HEK293 (cell line): ENCODE results near the gene ASIC1.

ENCODE experiments used
- CTCF ChIA-PET: fragments of 350-600 bp; formaldehyde crosslinking; extraction: SDS; loops from one replicate; lab custom pipeline; 2021; ENCODE audit warnings: antibody characterized with exemption; lab: Yijun Ruan, JAX
- POLR2A ChIA-PET: fragments of 300-600 bp; formaldehyde crosslinking; extraction: SDS; loops from one replicate; lab custom pipeline; 2020; ENCODE audit warnings: antibody characterized with exemption, inconsistent platforms; lab: Yijun Ruan, JAX
- H3K27ac ChIP-seq: fragments of 200-500 bp; sonication (Bioruptor generic); 2 replicates; pipeline ENCODE4 v1.5.1; 2014; ENCODE audit warnings: low read depth, low read length, control low read depth, inconsistent platforms; ENCODE audit errors: extremely low read depth
- H3K36me3 ChIP-seq, 2 experiments: fragments of 200-500 bp in 1 of 2; sonication (Bioruptor generic) in 1 of 2; 1 replicate in 1 of 2; 2 replicates in 1 of 2; pipeline ENCODE4 v1.5.1; 2014 to 2017; ENCODE audit warnings: inconsistent platforms in 2 of 2, low read length in 2 of 2; ENCODE audit not compliant: control insufficient read depth in 2 of 2, insufficient read depth in 1 of 2
- H3K4me1 ChIP-seq: fragments of 200-500 bp; sonication (Bioruptor generic); 2 replicates; pipeline ENCODE4 v1.5.1; 2014; ENCODE audit warnings: mild to moderate bottlenecking, low read length, inconsistent platforms; ENCODE audit not compliant: control insufficient read depth, insufficient read depth
- H3K4me3 ChIP-seq: 2 replicates; pipeline ENCODE4 v1.5.1; 2011; ENCODE audit warnings: low read depth, mild to moderate bottlenecking, control low read depth, low read length, moderate library complexity
- H3K9me3 ChIP-seq: fragments of 200-500 bp; sonication (Bioruptor generic); 2 replicates; pipeline ENCODE4 v1.5.1; 2014; ENCODE audit warnings: low read depth, low read length, inconsistent platforms; ENCODE audit not compliant: control insufficient read depth, insufficient read depth
- GLIS1 ChIP-seq: fragments of 450-650 bp; formaldehyde crosslinking; IDR thresholded peaks from 2 replicates; pipeline ENCODE4 v1.5.1; 2016; ENCODE audit warnings: missing biosample characterization, missing genetic modification characterization
- MYNN ChIP-seq: fragments of 450-650 bp; formaldehyde crosslinking; IDR thresholded peaks from 2 replicates; pipeline ENCODE4 v1.5.1; 2016; ENCODE audit warnings: missing biosample characterization, missing genetic modification characterization, borderline replicate concordance
- SP7 ChIP-seq: fragments of 450-650 bp; formaldehyde crosslinking; IDR thresholded peaks from 2 replicates; pipeline ENCODE4 v1.5.1; 2016; ENCODE audit warnings: missing biosample characterization, missing genetic modification characterization
- ZBTB8A ChIP-seq: fragments of 450-650 bp; formaldehyde crosslinking; IDR thresholded peaks from 2 replicates; pipeline ENCODE4 v1.5.1; 2016; ENCODE audit warnings: missing biosample characterization, missing genetic modification characterization
- ZFP69B ChIP-seq: fragments of 450-650 bp; formaldehyde crosslinking; IDR thresholded peaks from 2 replicates; pipeline ENCODE4 v1.5.1; 2016; ENCODE audit warnings: missing biosample characterization, missing genetic modification characterization
- ZNF23 ChIP-seq: fragments of 450-650 bp; formaldehyde crosslinking; IDR thresholded peaks from 2 replicates; pipeline ENCODE4 v1.5.1; 2016; ENCODE audit warnings: missing biosample characterization, missing genetic modification characterization, borderline replicate concordance
- ZNF292 ChIP-seq: fragments of 450-650 bp; formaldehyde crosslinking; IDR thresholded peaks from 2 replicates; pipeline ENCODE4 v1.5.1; 2016; ENCODE audit warnings: low read depth, missing biosample characterization, missing genetic modification characterization, borderline replicate concordance
- ZNF366 ChIP-seq: fragments of 450-650 bp; formaldehyde crosslinking; conservative IDR thresholded peaks from 2 replicates; pipeline ENCODE4 v1.5.1; 2016; ENCODE audit warnings: missing biosample characterization, missing genetic modification characterization
- ZNF529 ChIP-seq: fragments of 450-650 bp; formaldehyde crosslinking; IDR thresholded peaks from 2 replicates; pipeline ENCODE4 v1.5.1; 2017; ENCODE audit warnings: missing genetic modification characterization, missing biosample characterization; ENCODE audit not compliant: insufficient replicate concordance
- ZNF585B ChIP-seq: fragments of 450-650 bp; formaldehyde crosslinking; IDR thresholded peaks from 2 replicates; pipeline ENCODE4 v1.5.1; 2016; ENCODE audit warnings: missing biosample characterization, missing genetic modification characterization
- ZNF623 ChIP-seq: fragments of 450-650 bp; formaldehyde crosslinking; IDR thresholded peaks from 2 replicates; pipeline ENCODE4 v1.5.1; 2016; ENCODE audit warnings: missing biosample characterization, missing genetic modification characterization
- ZNF701 ChIP-seq: fragments of 450-650 bp; formaldehyde crosslinking; IDR thresholded peaks from 2 replicates; pipeline ENCODE4 v1.5.1; 2016; ENCODE audit warnings: missing biosample characterization, missing genetic modification characterization
- ZNF707 ChIP-seq: fragments of 450-650 bp; formaldehyde crosslinking; IDR thresholded peaks from 2 replicates; pipeline ENCODE4 v1.5.1; 2016; ENCODE audit warnings: missing biosample characterization, missing genetic modification characterization
- ZNF776 ChIP-seq: fragments of 450-650 bp; formaldehyde crosslinking; IDR thresholded peaks from 2 replicates; pipeline ENCODE4 v1.5.0; 2017; ENCODE audit warnings: missing biosample characterization, missing genetic modification characterization, borderline replicate concordance
- TF ChIP-seq, protein P1 (sequence below): fragments of 450-650 bp; formaldehyde crosslinking; IDR thresholded peaks from 2 replicates; pipeline ENCODE4 v1.5.1; 2017; ENCODE audit warnings: missing biosample characterization, missing genetic modification characterization
- TF ChIP-seq, protein P2 (sequence below): fragments of 450-650 bp; formaldehyde crosslinking; IDR thresholded peaks from 2 replicates; pipeline ENCODE4 v1.5.0; 2017; ENCODE audit warnings: missing biosample characterization, missing genetic modification characterization, borderline replicate concordance
- TF ChIP-seq, protein P3 (sequence below): fragments of 450-650 bp; formaldehyde crosslinking; IDR thresholded peaks from 2 replicates; pipeline ENCODE4 v1.5.1; 2016; ENCODE audit warnings: missing biosample characterization, missing genetic modification characterization, borderline replicate concordance
- TF ChIP-seq, protein P4 (sequence below): fragments of 450-650 bp; formaldehyde crosslinking; IDR thresholded peaks from 2 replicates; pipeline ENCODE4 v1.5.1; 2016; ENCODE audit warnings: missing biosample characterization, missing genetic modification characterization
- TF ChIP-seq, protein P5 (sequence below): fragments of 450-650 bp; formaldehyde crosslinking; IDR thresholded peaks from 2 replicates; pipeline ENCODE4 v1.5.1; 2016; ENCODE audit warnings: missing biosample characterization, missing genetic modification characterization

The ASIC1 gene

DNA sequence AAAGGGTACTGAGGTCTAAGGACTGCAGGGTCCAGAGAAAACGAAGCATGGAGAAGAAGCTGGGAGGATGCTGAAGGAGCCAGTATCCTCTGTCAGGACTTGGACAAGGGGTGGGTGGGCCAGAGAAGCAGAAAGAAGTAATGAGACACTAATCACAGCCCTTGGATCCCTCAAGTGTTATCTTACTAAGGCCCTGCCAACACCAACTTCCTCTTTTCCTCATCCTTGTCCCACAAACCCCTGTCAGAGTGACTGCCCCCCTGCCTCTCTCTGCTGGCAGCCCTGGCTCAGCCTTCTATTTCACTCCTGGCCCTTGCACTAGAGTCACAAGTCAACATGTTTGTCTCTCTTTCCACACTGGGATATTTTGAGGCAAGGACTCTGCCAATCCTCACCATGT lies 3.8 kb upstream of the ASIC1 start:
- ChIA-PET POLR2A (no interaction called here), CTCF (interaction anchor here (0.8 to 4.5 kb wide), 8 partner anchors 10 to 108 kb away, joined by 3 to 67 read pairs (median 6); partner anchors contain the start of gene COX14)
- Histone ChIP-seq H3K4me1 (no peaks in the 10 kb centered on the region; the same call in 1 of the 2 replicates), H3K27ac (no peak overlapping the region), H3K9me3 (no peaks in the 10 kb centered on the region), H3K36me3 (no peaks in the 10 kb centered on the region), H3K4me3 (no peak overlapping the region)
- TF ChIP-seq, protein P1, sequence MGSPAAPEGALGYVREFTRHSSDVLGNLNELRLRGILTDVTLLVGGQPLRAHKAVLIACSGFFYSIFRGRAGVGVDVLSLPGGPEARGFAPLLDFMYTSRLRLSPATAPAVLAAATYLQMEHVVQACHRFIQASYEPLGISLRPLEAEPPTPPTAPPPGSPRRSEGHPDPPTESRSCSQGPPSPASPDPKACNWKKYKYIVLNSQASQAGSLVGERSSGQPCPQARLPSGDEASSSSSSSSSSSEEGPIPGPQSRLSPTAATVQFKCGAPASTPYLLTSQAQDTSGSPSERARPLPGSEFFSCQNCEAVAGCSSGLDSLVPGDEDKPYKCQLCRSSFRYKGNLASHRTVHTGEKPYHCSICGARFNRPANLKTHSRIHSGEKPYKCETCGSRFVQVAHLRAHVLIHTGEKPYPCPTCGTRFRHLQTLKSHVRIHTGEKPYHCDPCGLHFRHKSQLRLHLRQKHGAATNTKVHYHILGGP (tag by site-specific recombination), result no peak
- TF ChIP-seq ZNF585B (tag by site-specific recombination) (no peak), ZNF623 (tag by site-specific recombination) (no peak), ZNF529 (tag by site-specific recombination) (no peak), ZNF776 (tag by site-specific recombination) (no peak), ZNF701 (tag by site-specific recombination) (no peak), ZNF366 (tag by site-specific recombination) (no peak), ZNF292 (no peak)
- TF ChIP-seq, protein P2, sequence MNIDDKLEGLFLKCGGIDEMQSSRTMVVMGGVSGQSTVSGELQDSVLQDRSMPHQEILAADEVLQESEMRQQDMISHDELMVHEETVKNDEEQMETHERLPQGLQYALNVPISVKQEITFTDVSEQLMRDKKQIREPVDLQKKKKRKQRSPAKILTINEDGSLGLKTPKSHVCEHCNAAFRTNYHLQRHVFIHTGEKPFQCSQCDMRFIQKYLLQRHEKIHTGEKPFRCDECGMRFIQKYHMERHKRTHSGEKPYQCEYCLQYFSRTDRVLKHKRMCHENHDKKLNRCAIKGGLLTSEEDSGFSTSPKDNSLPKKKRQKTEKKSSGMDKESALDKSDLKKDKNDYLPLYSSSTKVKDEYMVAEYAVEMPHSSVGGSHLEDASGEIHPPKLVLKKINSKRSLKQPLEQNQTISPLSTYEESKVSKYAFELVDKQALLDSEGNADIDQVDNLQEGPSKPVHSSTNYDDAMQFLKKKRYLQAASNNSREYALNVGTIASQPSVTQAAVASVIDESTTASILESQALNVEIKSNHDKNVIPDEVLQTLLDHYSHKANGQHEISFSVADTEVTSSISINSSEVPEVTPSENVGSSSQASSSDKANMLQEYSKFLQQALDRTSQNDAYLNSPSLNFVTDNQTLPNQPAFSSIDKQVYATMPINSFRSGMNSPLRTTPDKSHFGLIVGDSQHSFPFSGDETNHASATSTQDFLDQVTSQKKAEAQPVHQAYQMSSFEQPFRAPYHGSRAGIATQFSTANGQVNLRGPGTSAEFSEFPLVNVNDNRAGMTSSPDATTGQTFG, result no peak
- TF ChIP-seq, protein P3, sequence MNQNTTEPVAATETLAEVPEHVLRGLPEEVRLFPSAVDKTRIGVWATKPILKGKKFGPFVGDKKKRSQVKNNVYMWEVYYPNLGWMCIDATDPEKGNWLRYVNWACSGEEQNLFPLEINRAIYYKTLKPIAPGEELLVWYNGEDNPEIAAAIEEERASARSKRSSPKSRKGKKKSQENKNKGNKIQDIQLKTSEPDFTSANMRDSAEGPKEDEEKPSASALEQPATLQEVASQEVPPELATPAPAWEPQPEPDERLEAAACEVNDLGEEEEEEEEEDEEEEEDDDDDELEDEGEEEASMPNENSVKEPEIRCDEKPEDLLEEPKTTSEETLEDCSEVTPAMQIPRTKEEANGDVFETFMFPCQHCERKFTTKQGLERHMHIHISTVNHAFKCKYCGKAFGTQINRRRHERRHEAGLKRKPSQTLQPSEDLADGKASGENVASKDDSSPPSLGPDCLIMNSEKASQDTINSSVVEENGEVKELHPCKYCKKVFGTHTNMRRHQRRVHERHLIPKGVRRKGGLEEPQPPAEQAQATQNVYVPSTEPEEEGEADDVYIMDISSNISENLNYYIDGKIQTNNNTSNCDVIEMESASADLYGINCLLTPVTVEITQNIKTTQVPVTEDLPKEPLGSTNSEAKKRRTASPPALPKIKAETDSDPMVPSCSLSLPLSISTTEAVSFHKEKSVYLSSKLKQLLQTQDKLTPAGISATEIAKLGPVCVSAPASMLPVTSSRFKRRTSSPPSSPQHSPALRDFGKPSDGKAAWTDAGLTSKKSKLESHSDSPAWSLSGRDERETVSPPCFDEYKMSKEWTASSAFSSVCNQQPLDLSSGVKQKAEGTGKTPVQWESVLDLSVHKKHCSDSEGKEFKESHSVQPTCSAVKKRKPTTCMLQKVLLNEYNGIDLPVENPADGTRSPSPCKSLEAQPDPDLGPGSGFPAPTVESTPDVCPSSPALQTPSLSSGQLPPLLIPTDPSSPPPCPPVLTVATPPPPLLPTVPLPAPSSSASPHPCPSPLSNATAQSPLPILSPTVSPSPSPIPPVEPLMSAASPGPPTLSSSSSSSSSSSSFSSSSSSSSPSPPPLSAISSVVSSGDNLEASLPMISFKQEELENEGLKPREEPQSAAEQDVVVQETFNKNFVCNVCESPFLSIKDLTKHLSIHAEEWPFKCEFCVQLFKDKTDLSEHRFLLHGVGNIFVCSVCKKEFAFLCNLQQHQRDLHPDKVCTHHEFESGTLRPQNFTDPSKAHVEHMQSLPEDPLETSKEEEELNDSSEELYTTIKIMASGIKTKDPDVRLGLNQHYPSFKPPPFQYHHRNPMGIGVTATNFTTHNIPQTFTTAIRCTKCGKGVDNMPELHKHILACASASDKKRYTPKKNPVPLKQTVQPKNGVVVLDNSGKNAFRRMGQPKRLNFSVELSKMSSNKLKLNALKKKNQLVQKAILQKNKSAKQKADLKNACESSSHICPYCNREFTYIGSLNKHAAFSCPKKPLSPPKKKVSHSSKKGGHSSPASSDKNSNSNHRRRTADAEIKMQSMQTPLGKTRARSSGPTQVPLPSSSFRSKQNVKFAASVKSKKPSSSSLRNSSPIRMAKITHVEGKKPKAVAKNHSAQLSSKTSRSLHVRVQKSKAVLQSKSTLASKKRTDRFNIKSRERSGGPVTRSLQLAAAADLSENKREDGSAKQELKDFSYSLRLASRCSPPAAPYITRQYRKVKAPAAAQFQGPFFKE (tag by site-specific recombination), result no peak

DNA sequence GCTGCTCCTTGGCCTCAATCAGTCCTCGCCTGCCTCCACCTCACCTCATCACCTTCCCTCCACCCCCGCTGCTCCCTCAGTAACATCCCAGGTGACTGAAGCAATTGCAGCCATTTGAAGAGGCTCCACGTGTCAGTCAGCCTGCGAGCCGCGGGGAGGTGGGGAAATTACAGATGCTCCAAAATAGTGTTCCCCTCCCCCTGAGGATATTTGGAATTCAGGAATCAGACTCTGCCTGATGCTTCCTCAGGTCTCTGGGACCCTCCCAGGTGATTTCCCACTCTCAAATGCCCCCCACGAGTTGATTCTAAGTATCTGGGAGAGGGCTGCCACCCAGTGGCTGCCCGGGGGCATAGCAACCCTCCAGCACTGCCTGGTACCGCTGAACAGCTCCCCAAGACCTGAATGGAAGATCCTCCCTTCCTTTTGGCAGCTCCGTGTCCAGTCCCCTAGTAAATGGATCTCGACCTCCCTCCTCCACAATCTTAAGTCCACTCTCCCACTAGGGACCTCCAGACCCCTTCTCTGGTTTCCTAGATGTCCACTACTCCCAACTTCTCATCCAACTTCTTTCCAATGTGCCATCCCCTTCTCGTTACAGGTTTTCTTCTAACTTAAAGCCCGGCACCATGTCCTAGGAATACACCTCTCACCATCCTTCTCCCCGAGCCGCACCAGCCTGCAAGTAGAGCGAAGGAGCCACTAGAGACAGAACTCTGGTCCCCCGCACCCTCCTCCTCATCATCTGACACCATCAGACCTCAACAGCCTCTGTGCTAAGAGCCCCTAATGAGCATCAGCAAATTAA lies 1.4 kb upstream of the ASIC1 start:
- H3K4me3 ChIP-seq, result no peak overlapping the region
- H3K9me3 ChIP-seq, result no peaks in the 10 kb centered on the region
- peaks cover 0 to 20% of the 10 kb centered on the region in 2 experiments; a peak in 1 of 3 replicates for H3K36me3 ChIP-seq
- ChIA-PET POLR2A (interaction anchor here (1.0 kb wide), 1 partner anchor 189 kb away, joined by 3 read pairs; no protein-coding TSS in a partner anchor), CTCF (interaction anchor here (0.6 to 4.5 kb wide), 31 partner anchors 9 to 341 kb away, joined by 3 to 67 read pairs (median 6); partner anchors contain the start of genes FAM186A and RACGAP1)
- no peaks in the 10 kb centered on the region; the same call in 1 of the 2 replicates for H3K4me1 ChIP-seq
- H3K27ac ChIP-seq, result no peak overlapping the region
- TF ChIP-seq, protein P4, sequence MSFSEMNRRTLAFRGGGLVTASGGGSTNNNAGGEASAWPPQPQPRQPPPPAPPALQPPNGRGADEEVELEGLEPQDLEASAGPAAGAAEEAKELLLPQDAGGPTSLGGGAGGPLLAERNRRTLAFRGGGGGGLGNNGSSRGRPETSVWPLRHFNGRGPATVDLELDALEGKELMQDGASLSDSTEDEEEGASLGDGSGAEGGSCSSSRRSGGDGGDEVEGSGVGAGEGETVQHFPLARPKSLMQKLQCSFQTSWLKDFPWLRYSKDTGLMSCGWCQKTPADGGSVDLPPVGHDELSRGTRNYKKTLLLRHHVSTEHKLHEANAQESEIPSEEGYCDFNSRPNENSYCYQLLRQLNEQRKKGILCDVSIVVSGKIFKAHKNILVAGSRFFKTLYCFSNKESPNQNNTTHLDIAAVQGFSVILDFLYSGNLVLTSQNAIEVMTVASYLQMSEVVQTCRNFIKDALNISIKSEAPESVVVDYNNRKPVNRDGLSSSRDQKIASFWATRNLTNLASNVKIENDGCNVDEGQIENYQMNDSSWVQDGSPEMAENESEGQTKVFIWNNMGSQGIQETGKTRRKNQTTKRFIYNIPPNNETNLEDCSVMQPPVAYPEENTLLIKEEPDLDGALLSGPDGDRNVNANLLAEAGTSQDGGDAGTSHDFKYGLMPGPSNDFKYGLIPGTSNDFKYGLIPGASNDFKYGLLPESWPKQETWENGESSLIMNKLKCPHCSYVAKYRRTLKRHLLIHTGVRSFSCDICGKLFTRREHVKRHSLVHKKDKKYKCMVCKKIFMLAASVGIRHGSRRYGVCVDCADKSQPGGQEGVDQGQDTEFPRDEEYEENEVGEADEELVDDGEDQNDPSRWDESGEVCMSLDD, result peak; percentile 87
- TF ChIP-seq GLIS1 (tag by site-specific recombination) (peak; percentile 92), ZNF707 (no peak), ZNF23 (tag by site-specific recombination) (no peak), SP7 (tag by site-specific recombination) (peak; percentile 34), ZFP69B (tag by site-specific recombination) (no peak), MYNN (tag by site-specific recombination) (no peak), ZBTB8A (tag by site-specific recombination) (no peak)
- TF ChIP-seq, protein P5, sequence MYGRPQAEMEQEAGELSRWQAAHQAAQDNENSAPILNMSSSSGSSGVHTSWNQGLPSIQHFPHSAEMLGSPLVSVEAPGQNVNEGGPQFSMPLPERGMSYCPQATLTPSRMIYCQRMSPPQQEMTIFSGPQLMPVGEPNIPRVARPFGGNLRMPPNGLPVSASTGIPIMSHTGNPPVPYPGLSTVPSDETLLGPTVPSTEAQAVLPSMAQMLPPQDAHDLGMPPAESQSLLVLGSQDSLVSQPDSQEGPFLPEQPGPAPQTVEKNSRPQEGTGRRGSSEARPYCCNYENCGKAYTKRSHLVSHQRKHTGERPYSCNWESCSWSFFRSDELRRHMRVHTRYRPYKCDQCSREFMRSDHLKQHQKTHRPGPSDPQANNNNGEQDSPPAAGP (tag by site-specific recombination), result peak; percentile 23; the same call in 1 of the 2 replicates
